ENCODE measurements around the gene COL19A1. TPM values are rescaled to one million over a fixed set of nuclear protein-coding genes. Genes with fewer than 3 reads are reported as not detected.

The COL19A1 gene
- total and polyA plus RNA-seq, 9 of the 15 experiments (the other 6 are each of a cell fraction or from before 2014, with no cell fraction given): not detected

GRCh38 chr6:69914015-69914485, 47.7 kb downstream of the COL19A1 start:
- in situ Hi-C loops (cut with MboI): no loop called here
- Histone ChIP-seq H3K9me3 (replicated peaks; ENCODE audit: control insufficient read depth, insufficient read depth, low read depth, low read length) (no peaks in the 10 kb centered on the region), H3K9me1 (ENCODE audit: control insufficient read depth, insufficient read depth, low read length) (no peaks in the 10 kb centered on the region), H3K27me3 (ENCODE audit: control insufficient read depth in 2 of 2, insufficient read depth in 2 of 2, low read length in 2 of 2) (0 out of 5 replicates have a peak, but pooled peaks cover 0 to 5% of the 10 kb centered on the region in 2 experiments), H3K9ac (ENCODE audit: insufficient read depth in 1 of 2, low read depth in 2 of 2, low read length in 2 of 2) (no peak overlapping the region), H3K4me3 (no peak overlapping the region), H3K4me1 (replicated peaks in 1 of 2; ENCODE audit: control insufficient read depth in 2 of 2, insufficient read depth in 2 of 2, low read length in 2 of 2) (no peaks in the 10 kb centered on the region), H3K27ac (ENCODE audit: extremely low read depth, low read depth, low read length) (no peak overlapping the region), H2AFZ (ENCODE audit: low read depth, low read length) (0 out of 2 replicates have a peak overlapping the region, but pooled peaks have one; percentile 28), H3K79me2 (ENCODE audit: control insufficient read depth, insufficient read depth, low read length) (no peaks in the 10 kb centered on the region), H3K36me3 (ENCODE audit: control insufficient read depth, insufficient read depth, low read length) (no peaks in the 10 kb centered on the region), H4K20me1 (replicated peaks; ENCODE audit: control insufficient read depth, insufficient read depth, low read length) (no peaks in the 10 kb centered on the region), H3K4me2 (ENCODE audit: insufficient read depth, low read length) (no peak overlapping the region)
- FAIRE-seq (peak; percentile 58), ATAC-seq (no peak), DNase-seq (ENCODE audit: extremely low read depth in 1 of 4, low spot score in 3 of 4) (no peak)
- intact Hi-C loops (cut with micrococcal nuclease): no loop called here
- ChIA-PET POLR2A (interaction anchor here (1.1 kb wide), 1 partner anchor 9 kb away, joined by 3 read pairs; no protein-coding TSS in a partner anchor), CTCF (ENCODE audit: low intra/inter-chr PET ratio) (no interaction called here)
- no TSS peak for BruUV-seq (replicated peaks)
- 3% methylated on average over 2 of the region's 2 CpGs for WGBS (ENCODE audit: insufficient coverage, low coverage, missing lambda C conversion rate)
- TF ChIP-seq HINFP (tag; conservative IDR thresholded peaks at IDR 0.05; ENCODE audit: low read depth): no peak
- no peak for TF ChIP-seq SRSF3 (IDR thresholded peaks at IDR 0.05; ENCODE audit: insufficient read depth, low read length)
- no peak for TF ChIP-seq CBX3 (IDR thresholded peaks at IDR 0.05; ENCODE audit: borderline replicate concordance in 1 of 2, low read length in 2 of 2)
- no peak for TF ChIP-seq ZNF408 (CRISPR knock-in tag; IDR thresholded peaks at IDR 0.05; ENCODE audit: low read depth)
- no peak for TF ChIP-seq ZSCAN32 (CRISPR knock-in tag; IDR thresholded peaks at IDR 0.05)
- no peak for TF ChIP-seq MYC (IDR thresholded peaks at IDR 0.05; ENCODE audit: low read depth, low read length)
- no peak for TF ChIP-seq MYC (CRISPR knock-in tag; IDR thresholded peaks at IDR 0.05; ENCODE audit: borderline replicate concordance, low read depth)
- TF ChIP-seq HDAC1 (IDR thresholded peaks at IDR 0.05): no peak
- TF ChIP-seq BDP1 (IDR thresholded peaks at IDR 0.05; ENCODE audit: insufficient read depth, insufficient read length): no peak
- no peak for TF ChIP-seq VEZF1 (CRISPR knock-in tag; IDR thresholded peaks at IDR 0.05)
- no peak for TF ChIP-seq AFF1 (IDR thresholded peaks at IDR 0.05; ENCODE audit: low read depth in 1 of 2, partially characterized antibody in 2 of 2)
- TF ChIP-seq ZNF830 (CRISPR knock-in tag; IDR thresholded peaks at IDR 0.05): no peak
- TF ChIP-seq BRF2 (IDR thresholded peaks at IDR 0.05; ENCODE audit: borderline replicate concordance, insufficient read depth, insufficient read length): no peak
- no peak for TF ChIP-seq TGIF2 (CRISPR knock-in tag; IDR thresholded peaks at IDR 0.05)
